Stimulated activated naive CD4-positive, alpha-beta T cell treated with Interleukin-2 at 50 U/mL for 16 hours (primary cell): ENCODE data around the gene GRK6.
A peak's percentile ranks its signal among the peaks of the same experiment; 100 is the strongest.
"Not testable (repeated sequence)": the region's sequence is repeated elsewhere in the genome, so short reads cannot be mapped to it uniquely, and the experiment has no call there.

Source experiments
- DNase-seq: peaks from one replicate; lab custom pipeline; 2025; lab: John Stamatoyannopoulos, UW

Gene GRK6

GRCh38 chr5:177470759-177471536, 44.5 kb downstream of the GRK6 start:
- DNase-seq, result no peak

GRCh38 chr5:177471610-177472356, 45.3 kb downstream of the GRK6 start:
- no peak for DNase-seq

- peak; percentile 43 for DNase-seq
These were observed 46.3 kb downstream of the GRK6 start for GRCh38 chr5:177472460-177473442.

GRCh38 chr5:177473443-177474001, 47.0 kb downstream of the GRK6 start, which contains the start of gene DBN1:
Gene DBN1, minus strand, starts transcription at chr5:177473634. Its CDS starts 113 bp downstream, at chr5:177473521.
- DNase-seq, result no peak

DNA sequence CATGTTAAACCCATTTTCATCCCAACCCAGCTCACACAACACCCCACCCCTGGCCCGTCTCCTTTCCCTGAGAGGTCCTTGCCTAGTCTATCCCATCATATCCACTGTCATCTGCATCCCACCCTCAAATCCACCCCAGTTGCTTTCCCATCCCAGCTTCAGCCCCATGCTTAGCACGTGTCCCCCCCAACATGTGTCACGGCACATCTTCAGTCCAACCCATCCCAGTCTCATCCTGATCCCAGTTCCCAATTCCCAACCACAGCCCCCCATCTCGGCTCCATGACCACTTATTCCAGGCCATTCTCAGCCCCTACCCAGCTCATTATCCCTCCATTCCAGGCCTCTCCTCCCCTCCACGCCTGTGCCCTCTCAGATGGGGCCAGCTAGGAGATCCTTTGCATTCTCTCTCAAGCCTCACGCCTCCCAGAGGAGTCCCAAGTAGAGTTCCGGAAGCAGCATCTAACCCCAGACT, 47.6 kb downstream of the GRK6 start:
- DNase-seq, result no peak

- no peak for DNase-seq
These were observed 48.5 kb downstream of the GRK6 start for GRCh38 chr5:177474846-177475562.

GRCh38 chr5:177475563-177476427, 49.3 kb downstream of the GRK6 start:
- no peak for DNase-seq

DNA sequence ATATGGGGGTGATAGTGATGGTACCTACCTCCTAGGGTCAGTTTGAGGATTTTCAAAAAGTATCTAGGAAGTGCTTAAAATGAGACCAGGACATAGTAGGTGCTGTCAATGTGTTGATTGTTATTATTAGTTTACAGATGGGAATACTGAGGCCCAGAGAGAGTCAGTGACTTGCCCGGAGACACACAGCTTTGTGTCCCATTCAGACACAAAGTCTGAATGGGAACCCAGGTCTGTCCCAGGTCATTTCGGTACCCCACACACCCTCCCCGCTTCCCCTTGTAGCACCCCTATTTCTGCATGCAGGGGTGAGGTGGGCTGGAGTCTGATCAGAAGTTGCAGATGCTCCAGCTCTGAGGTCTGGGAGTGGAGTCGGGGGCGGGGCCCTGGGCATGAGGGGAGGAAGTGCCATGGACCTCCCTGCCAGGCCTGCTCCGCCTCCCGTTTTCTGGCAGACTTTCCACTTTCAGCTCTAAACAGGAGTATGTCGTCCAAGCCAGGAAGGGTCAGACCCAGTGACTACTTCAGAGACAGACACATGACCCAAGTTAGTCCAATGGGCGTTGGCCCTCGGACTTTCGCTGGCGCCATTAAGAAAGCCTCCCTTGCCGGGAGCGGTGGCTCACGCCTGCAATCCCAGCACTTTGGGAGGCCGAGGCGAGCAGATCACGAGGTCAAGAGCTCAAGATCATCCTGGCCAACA, 50.2 kb downstream of the GRK6 start:
- no peak for DNase-seq

- no peak for DNase-seq
These were observed 51.4 kb downstream of the GRK6 start for GRCh38 chr5:177477701-177478477.

DNA sequence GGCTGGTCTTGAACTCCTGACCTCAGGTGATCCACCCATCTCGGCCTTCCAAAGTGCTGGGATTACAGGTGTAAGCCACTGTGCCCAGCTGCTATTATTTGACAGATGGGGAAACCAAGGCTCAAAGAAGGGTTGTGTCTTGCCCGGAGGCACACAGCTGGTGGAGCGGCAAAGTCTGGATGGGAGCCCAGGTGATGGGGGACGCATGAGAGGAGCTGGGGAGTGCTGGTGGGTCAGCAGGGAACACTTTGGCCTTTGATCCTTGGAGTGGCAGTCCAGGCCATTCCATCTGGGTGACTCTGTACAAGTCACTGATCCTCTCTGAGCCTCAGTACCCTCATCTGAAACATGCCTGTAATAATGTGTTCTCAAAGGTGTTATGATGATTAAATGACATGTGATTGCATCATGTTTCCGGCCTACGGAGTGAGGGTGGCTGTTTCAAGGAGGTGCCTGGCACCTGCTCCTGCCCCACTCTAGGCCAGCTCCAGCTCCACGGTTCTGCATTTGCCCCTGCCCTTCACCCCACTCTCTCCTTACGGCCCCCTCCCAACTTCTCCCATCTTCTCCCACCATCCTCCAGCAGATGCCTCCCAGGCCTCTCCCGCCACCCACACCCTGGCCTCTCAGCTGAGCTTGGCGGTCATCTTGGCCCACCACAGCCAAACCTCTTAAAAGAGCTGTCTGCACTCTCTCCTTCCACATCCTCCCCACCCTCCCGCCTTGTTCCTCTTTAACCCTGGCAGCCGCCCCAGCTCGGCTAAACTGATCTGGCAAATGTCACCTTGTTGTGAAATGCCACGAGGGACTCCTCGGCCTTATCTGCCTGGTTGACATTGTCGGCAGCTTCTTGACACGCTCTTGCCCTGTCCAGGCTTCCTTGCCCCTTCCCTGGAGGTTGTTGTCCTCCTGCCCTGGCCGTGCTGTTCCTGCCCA, 52.5 kb downstream of the GRK6 start:
- peak; percentile 24 for DNase-seq

DNA sequence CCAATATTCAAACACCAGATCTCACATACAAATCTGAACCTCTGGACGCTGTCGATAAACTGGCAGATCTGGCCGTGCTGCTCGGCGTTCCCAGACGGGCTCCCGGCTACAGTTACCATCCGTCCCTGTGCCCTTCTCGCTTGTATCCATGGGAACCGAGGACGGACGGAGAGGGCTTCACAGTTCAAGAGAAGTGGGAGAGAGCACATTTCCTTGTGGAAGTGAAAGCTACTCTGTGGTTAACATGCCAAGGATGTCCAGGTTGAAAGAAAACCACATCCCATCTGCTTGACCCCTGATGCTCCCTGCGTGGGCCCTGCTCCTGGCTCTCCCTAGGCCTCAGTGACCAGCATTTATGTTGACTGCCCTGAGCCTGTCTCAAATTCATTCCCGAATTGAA, 53.3 kb downstream of the GRK6 start:
- no peak for DNase-seq

- no peak for DNase-seq
These were observed 55.9 kb downstream of the GRK6 start for GRCh38 chr5:177482359-177482795.

DNA sequence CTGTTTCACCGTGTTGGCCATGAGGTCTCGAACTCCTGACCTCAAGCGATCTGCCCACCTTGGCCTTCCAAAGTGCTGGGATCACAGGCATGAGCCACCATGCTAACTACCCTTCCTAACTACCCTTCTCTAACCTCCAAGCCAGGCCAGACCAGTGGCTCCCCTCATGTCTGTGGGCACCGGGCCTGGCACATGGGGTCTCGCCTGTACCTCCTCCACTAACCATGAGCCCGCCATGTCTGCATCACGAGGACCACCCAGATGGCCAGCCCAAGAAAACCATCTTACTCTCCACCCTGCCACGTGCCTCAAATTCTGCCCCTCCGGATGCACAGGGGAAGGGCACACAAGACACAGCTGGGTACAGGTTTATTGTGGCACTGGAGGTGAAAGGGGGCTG, 56.6 kb downstream of the GRK6 start:
- no peak for DNase-seq

DNA sequence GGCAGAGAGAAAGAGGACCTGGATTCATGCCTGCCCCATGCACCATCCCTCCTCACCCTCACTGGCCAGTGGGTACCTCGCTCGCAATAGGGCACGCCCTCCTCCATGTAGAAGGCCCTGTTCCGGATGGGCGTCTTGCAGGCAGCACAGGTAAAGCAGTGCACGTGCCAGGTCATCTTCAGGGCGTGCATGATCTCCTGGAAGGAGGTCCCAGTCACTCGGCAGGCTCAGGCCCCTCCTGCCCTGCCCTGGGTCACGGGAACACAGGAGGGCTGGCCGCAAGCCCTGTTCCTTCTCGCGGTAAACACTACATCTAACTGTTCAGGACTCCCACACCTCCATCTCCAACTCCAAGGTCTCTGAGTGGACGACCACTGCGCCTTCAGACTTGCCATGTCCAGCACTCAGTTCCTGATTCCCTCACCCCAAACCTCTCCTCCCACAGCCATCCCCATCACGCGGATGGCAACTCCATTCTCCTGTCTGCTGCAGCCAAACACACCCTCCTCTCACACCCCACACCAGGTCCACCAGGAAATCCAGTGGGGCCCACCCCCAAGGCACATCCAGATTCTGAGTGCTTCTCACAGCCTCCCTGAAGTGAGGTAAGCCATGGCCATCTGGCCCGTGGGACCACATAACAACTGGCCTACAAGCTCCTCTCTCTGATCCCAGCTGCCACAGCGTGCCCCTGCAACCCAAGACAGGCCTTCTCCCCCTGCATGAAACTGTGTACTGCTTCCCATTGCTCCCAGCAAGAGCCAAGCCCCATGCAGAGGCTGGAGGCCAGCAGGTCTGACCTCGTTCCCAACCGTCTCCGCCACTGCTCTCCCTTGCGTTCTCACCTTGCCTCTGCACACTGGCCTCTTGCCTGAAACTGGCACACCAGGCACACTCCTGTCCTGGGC, 57.8 kb downstream of the GRK6 start:
- no peak for DNase-seq

DNA sequence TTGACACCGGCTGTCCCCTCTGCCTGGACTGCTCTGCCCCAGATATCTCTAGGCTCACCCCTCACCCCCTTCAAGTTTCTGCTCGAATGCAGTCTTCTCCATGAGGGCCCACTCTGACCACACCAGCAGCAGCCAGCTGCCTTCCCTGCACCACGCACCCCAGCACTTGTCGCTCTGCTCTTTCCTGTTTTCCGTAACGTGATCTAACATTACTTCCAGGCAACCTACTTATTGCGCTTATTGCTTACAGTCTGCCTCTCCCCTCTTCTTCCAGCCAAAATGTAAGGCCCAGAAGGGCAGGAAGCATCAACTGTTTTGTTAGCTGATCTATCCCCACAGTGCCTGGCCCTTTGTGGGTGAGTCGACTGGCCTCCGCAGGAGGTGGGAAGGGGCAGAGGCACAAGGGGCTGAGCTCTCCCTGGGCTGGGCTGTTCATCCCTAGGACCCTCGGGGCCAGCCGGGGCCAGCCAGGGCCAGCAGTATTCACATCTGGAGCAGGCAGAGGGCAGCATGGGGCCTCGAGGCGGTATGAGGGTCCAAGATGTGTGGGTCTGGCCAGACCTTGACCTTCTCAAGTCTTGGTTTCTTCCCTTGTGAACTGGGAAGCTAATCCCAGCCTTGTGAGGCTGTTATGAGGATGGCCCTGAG, 58.5 kb downstream of the GRK6 start:
- DNase-seq, result no peak

- not testable (repeated sequence) for DNase-seq
These were observed 59.3 kb downstream of the GRK6 start for GRCh38 chr5:177485753-177486152.
